HCT116 (cell line): ENCODE measurements around the gene MAP4K4. TPM values are rescaled to one million over a fixed set of nuclear protein-coding genes. Genes with fewer than 3 reads are reported as not detected.

ENCODE experiments used
- ATAC-seq: fragments of 200-7000 bp; cut with Tn5 transposase; 2 replicates; pipeline ENCODE4 v1.9.1; 2020; ENCODE audit warnings: mild to moderate bottlenecking, moderate library complexity
- BruUV-seq: library from RNA; stranded (reverse); fragments of 400-500 nt; replicated peaks from 2 replicates; lab custom pipeline; 2021; lab: Mats Ljungman, UMichigan
- CTCF ChIA-PET: fragments of 300-600 bp; sonication (Branson Sonifier 250); formaldehyde crosslinking; loops from one replicate; lab custom pipeline; 2021; ENCODE audit warnings: antibody characterized with exemption; lab: Charles Lee
- POLR2A ChIA-PET: fragments of 300-600, 350-600 bp; sonication (Branson Sonifier 250); formaldehyde crosslinking; loops from one replicate; lab custom pipeline; 2021; ENCODE audit warnings: antibody characterized with exemption; lab: Charles Lee
- RAD21 ChIA-PET, 2 experiments: fragments of 300-600 bp; sonication (Branson Sonifier 250); formaldehyde crosslinking; loops; one replicate each; lab custom pipeline; 2023; ENCODE audit warnings: low total read pairs in 2 of 2; ENCODE audit not compliant: uncharacterized antibody in 2 of 2, unreplicated experiment in 2 of 2, low non-redundant PET in 1 of 2; lab: Charles Lee
- DNase-seq: peaks from one replicate; pipeline ENCODE4 v3.0.0-alpha.2; 2010; ENCODE audit warnings: low read depth, low spot score
- H2AFZ ChIP-seq: fragments of 200-600 bp; shearing (Covaris generic), sonication (generic); 2 replicates; pipeline ENCODE4 v1.6.1; 2017; ENCODE audit warnings: low read depth, mixed run types, mixed read lengths, antibody characterized with exemption, low read length; ENCODE audit not compliant: poor library complexity, severe bottlenecking
- H3K27ac ChIP-seq: 2 replicates; pipeline ENCODE4 v1.5.1; 2012; ENCODE audit warnings: low read depth, low read length
- H3K27me3 ChIP-seq: fragments of 200-600 bp; sonication (generic); 2 replicates; pipeline ENCODE4 v1.6.1; 2016; ENCODE audit warnings: mixed run types, low read length, mixed read lengths; ENCODE audit not compliant: insufficient read depth
- H3K36me3 ChIP-seq, 2 experiments: fragments of 200-500 bp in 1 of 2; fragments of 200-600 bp in 1 of 2; sonication (Bioruptor generic) in 1 of 2; sonication (generic) in 1 of 2; 2 replicates each; pipeline versions ENCODE4 v1.5.1 to v1.6.1; 2014 to 2016; ENCODE audit warnings: low read length in 2 of 2, inconsistent platforms in 1 of 2, mixed read lengths in 1 of 2, mixed run types in 1 of 2; ENCODE audit not compliant: insufficient read depth in 2 of 2, control insufficient read depth in 1 of 2
- H3K4me1 ChIP-seq, 2 experiments: fragments of 200-600 bp in 1 of 2; sonication (generic) in 1 of 2; 2 replicates each; pipeline versions ENCODE4 v1.5.1 to v1.6.1; 2012 to 2017; ENCODE audit warnings: low read length in 2 of 2, inconsistent platforms in 1 of 2, mild to moderate bottlenecking in 1 of 2, mixed read lengths in 1 of 2, mixed run types in 1 of 2, moderate library complexity in 1 of 2; ENCODE audit not compliant: insufficient read depth in 2 of 2, control insufficient read depth in 1 of 2
- H3K4me2 ChIP-seq: fragments of 200-600 bp; sonication (generic); 2 replicates; pipeline ENCODE4 v1.6.1; 2017; ENCODE audit warnings: mixed run types, low read length, mixed read lengths
- H3K4me3 ChIP-seq, 2 experiments: fragments of 200-600 bp in 1 of 2; sonication (generic) in 1 of 2; replicated peaks in 1 of 2; 2 replicates each; pipeline ENCODE4 v1.5.1; 2011 to 2016; ENCODE audit warnings: low read length in 2 of 2, control low read depth in 1 of 2, low read depth in 1 of 2, mild to moderate bottlenecking in 1 of 2, mixed read lengths in 1 of 2, mixed run types in 1 of 2
- H3K79me2 ChIP-seq: fragments of 200-600 bp; sonication (generic); 2 replicates; pipeline ENCODE4 v1.6.1; 2017; ENCODE audit warnings: mild to moderate bottlenecking, mixed run types, low read length, moderate library complexity, mixed read lengths; ENCODE audit not compliant: insufficient read depth
- H3K9ac ChIP-seq: fragments of 200-600 bp; sonication (generic); 2 replicates; pipeline ENCODE4 v1.6.1; 2016; ENCODE audit warnings: low read length, mixed read lengths
- H3K9me2 ChIP-seq: fragments of 200-600 bp; sonication (generic), shearing (Covaris generic); 2 replicates; pipeline ENCODE4 v1.6.1; 2017; ENCODE audit warnings: mixed run types, mild to moderate bottlenecking, moderate library complexity; ENCODE audit not compliant: insufficient read depth
- H3K9me3 ChIP-seq, 2 experiments: fragments of 200-500 bp in 1 of 2; fragments of 200-600 bp in 1 of 2; sonication (Bioruptor generic) in 1 of 2; sonication (generic) in 1 of 2; 2 replicates each; pipeline ENCODE4 v1.6.1; 2014 to 2017; ENCODE audit warnings: low read length in 2 of 2, mixed read lengths in 2 of 2, inconsistent platforms in 1 of 2, low read depth in 1 of 2, mild to moderate bottlenecking in 1 of 2, mixed run types in 1 of 2, moderate library complexity in 1 of 2; ENCODE audit not compliant: control insufficient read depth in 1 of 2, insufficient read depth in 1 of 2
- H4K20me1 ChIP-seq: fragments of 200-600 bp; sonication (generic), shearing (Covaris generic); 2 replicates; pipeline ENCODE4 v1.6.1; 2017; ENCODE audit warnings: mixed run types, mild to moderate bottlenecking, moderate library complexity; ENCODE audit not compliant: insufficient read depth
- ATF3 ChIP-seq: IDR thresholded peaks from 2 replicates; pipeline ENCODE4 v1.6.1; 2012
- CEBPB ChIP-seq: IDR thresholded peaks from 2 replicates; pipeline ENCODE4 v1.6.1; 2012; ENCODE audit warnings: low read depth
- EGR1 ChIP-seq: IDR thresholded peaks from 2 replicates; pipeline ENCODE4 v1.6.1; 2012; ENCODE audit warnings: low read depth
- EZH2phosphoT487 ChIP-seq: fragments of 200-600 bp; IDR thresholded peaks from 2 replicates; pipeline ENCODE4 v1.6.1; 2018; ENCODE audit warnings: antibody characterized with exemption, borderline replicate concordance
- POLR2A ChIP-seq: IDR thresholded peaks from 2 replicates; pipeline ENCODE4 v1.7.0; 2011; ENCODE audit warnings: borderline replicate concordance; ENCODE audit not compliant: insufficient read depth, insufficient read length; ENCODE audit errors: extremely low read depth
- ZBTB33 ChIP-seq: IDR thresholded peaks from 2 replicates; pipeline ENCODE4 v1.6.1; 2011; ENCODE audit warnings: mild to moderate bottlenecking, low read length, moderate library complexity; ENCODE audit not compliant: insufficient replicate concordance; ENCODE audit errors: extremely low read depth
- intact Hi-C: fragments of 100-400 bp; cut with micrococcal nuclease; formaldehyde crosslinking; loops from 2 replicates; pipeline ENCODE4 v1.10.0; 2022
- total RNA-seq: library from RNA; stranded (reverse); gene quantifications from one replicate; pipeline ENCODE4 v1.2.1, GENCODE V29; 2021; ENCODE audit not compliant: unreplicated experiment

Gene MAP4K4
- total RNA-seq, 1 experiment from 2014 or later, result 62.3 TPM

- RAD21 ChIA-PET, result no interaction called here
- no TSS peak for BruUV-seq
- Histone ChIP-seq H3K4me2 (no peak overlapping the region), H3K9me3 (no peaks in the 10 kb centered on the region), H3K4me1 (peaks cover 0 to 5% of the 10 kb centered on the region in 2 experiments; a peak in 1 of 4 replicates), H4K20me1 (peaks cover 3% of the 10 kb centered on the region; the same call in 1 of the 2 replicates), H2AFZ (no peak overlapping the region), H3K27me3 (no peaks in the 10 kb centered on the region), H3K4me3 (no peak overlapping the region), H3K9me2 (no peaks in the 10 kb centered on the region), H3K27ac (no peak overlapping the region), H3K9ac (no peak overlapping the region), H3K79me2 (peaks cover 68% of the 10 kb centered on the region), H3K36me3 (no peaks in the 10 kb centered on the region)
- CTCF ChIA-PET, result interaction anchor here (0.6 kb wide), 1 partner anchor 56 kb away, joined by 3 read pairs; no protein-coding TSS in a partner anchor
- ATAC-seq (no peak), DNase-seq (no peak)
- POLR2A ChIA-PET, result no interaction called here
- no peak for TF ChIP-seq CEBPB
- no peak for TF ChIP-seq ZBTB33
- TF ChIP-seq EGR1, result no peak
- TF ChIP-seq POLR2A, result no peak
- TF ChIP-seq EZH2phosphoT487, result no peak
- TF ChIP-seq ATF3, result no peak
- intact Hi-C loops, result no loop called here
Measured at GRCh38 chr2:101752716-101753616, 55.5 kb downstream of the MAP4K4 start.
